Tibial nerve (tissue), 3 donors: ENCODE results near the gene ABCB4.

ENCODE experiments used
- POLR2A ChIP-seq, 2 donors: fragments of 450-650 bp; IDR thresholded peaks; one replicate each; pipeline ENCODE4 v1.6.1; 2017; ENCODE audit warnings: antibody characterized with exemption in 2 of 2, mild to moderate bottlenecking in 2 of 2, moderate library complexity in 2 of 2
- TF ChIP-seq, protein P1 (sequence below), 5 experiments: fragments of 200-600 bp in 3 of 5; fragments of 450-650 bp in 2 of 5; sonication (generic) in 3 of 5; IDR thresholded peaks; one replicate each; pipeline ENCODE4 v1.5.1; 2016 to 2019; ENCODE audit warnings: antibody characterized with exemption in 5 of 5, mild to moderate bottlenecking in 3 of 5, moderate library complexity in 2 of 5

DNA sequence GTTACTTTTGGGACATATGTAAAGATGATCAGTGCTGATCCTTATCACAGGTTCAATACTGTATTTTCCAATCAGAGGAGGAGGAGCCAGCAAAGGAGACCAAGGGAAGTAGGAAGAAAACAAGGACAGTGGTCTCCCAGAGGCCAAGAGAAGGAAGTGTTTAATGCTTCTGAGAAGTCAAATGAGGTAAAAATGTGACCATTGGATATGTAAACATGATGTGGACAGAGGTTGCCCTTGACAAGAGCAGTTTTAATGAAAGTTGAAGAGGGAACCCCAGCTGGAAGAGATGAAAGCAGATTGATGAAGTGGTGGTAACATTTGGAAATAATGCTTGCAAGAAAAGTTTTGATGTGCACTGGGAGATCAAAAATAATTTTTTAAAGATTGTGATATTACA lies 111.2 kb downstream of the ABCB4 start:
- TF ChIP-seq, protein P1, sequence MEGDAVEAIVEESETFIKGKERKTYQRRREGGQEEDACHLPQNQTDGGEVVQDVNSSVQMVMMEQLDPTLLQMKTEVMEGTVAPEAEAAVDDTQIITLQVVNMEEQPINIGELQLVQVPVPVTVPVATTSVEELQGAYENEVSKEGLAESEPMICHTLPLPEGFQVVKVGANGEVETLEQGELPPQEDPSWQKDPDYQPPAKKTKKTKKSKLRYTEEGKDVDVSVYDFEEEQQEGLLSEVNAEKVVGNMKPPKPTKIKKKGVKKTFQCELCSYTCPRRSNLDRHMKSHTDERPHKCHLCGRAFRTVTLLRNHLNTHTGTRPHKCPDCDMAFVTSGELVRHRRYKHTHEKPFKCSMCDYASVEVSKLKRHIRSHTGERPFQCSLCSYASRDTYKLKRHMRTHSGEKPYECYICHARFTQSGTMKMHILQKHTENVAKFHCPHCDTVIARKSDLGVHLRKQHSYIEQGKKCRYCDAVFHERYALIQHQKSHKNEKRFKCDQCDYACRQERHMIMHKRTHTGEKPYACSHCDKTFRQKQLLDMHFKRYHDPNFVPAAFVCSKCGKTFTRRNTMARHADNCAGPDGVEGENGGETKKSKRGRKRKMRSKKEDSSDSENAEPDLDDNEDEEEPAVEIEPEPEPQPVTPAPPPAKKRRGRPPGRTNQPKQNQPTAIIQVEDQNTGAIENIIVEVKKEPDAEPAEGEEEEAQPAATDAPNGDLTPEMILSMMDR (IDR thresholded peaks at IDR 0.05): no peak
- TF ChIP-seq POLR2A (IDR thresholded peaks at IDR 0.05): no peak
